Inflammatory macrophage treated with lipopolysaccharide for 1 hour (primary cell): ENCODE data around the gene PPRC1.

ENCODE experiments used
- DNase-seq, 2 donors: peaks; one replicate each; pipeline ENCODE4 v3.0.0-alpha.2; 2020 to 2022

PPRC1 gene

DNA sequence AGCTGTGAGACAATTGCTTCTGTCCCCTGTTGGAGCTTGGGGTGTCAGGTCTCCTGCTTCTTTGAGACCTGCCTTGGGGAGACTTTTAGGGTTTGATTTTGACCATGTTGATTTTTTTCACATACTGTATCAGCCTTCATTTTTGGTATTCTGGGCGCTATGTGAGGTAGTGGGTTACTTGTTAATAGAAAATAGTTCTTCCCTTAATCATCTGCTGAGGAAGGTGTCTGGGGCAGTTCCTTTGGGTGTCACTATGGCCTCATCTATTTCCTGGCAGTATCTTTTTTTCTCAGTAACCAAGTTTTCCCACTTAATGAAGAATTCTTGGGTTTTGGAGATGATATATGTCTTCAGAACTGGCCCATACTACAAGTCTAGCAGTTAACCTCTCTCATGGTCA is 14.7 kb downstream of the PPRC1 start:
- no peak for DNase-seq

DNA sequence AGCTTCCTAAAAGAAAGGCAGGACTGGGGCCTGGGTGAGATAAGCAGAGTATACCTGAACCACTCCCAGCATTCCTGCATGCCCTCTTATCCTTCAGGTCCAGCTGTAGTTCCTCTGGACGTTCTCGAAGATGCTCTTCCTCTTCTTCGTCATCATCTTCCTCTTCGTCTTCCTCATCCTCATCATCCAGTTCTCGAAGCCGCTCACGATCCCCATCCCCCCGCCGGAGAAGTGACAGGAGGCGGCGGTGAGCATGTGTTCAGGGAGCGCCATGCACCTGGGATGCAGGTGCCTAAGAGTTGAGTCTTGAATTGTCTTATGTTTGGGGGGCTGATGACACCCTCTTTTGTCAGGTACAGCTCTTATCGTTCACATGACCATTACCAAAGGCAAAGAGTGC is 15.4 kb downstream of the PPRC1 start:
- DNase-seq, result no peak

DNA sequence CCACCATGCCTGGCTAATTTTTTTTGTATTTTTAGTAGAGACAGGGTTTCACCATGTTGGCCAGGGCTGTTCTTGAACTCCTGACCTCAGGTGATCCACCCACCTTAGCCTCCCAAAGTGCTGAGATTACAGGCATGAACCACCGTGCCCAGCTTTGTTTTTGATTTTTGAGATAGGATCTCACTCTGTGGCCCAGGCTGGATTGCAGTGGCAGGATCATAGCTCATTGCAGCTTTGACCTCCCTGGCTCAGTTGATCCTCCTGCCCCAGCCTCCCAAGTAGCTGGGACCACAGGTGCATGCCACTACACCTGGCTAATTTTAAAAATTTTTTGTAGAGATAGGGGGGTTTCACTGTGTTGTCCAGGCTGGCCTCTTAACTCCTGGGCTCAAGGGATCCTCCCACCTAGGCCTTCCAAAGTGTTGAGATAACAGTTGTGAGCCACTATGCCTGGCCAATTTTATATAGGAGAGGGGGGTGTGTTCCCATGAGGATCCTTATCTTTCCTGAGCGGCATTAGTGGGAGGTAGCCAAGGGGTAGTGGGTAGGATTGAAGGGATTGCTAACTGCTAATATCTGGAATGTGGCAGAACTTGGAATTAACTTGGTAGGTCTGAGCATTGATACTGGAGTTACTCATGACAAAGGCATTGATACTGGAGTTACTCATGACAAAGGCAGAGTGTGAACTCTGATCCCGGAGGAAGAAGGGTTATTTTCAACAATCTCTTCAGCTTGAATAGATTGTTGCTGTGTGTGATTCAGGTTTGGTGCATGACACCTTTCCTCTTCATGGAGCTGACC is 18.3 kb downstream of the PPRC1 start:
- no peak for DNase-seq

DNA sequence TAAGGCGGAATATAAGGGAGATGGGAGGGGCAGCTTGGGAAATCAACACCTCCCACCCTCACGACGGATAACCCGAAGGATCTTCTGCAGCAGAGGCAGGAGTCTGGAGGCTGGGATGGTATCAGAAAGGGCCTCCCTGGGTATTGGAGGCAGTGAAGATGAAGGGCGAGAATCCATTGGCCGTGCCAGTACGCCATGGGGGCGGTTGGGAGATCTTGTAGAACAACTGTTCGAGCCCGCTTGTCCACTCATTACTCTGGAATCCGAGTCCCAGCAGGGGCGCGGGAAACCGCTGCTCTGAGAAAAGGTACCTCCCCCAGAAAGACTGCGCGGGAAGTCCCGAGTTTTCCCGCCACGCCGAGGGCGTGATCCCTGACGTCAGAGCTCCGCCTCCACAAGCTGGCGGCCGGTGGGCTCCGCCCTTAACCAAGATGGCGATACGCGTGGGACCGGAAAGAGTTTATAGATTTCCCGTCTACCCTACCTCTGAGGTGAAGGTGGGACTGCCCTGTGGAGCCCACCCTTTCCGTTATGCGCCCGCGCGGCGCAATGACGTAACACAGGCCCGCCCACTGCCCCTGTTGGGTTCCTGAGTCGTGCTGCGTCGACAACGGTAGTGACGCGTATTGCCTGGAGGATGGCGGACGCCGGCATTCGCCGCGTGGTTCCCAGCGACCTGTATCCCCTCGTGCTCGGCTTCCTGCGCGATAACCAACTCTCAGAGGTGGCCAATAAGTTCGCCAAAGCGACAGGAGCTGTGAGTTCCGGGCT is 19.1 kb downstream of the PPRC1 start, which contains the start of gene NOLC1:
Gene NOLC1, plus strand, starts transcription at position 616 of the 771 bp plus-strand sequence. Its CDS starts 22 bp downstream, at position 638.
- DNase-seq, result peak; percentile 98 to 99

DNA sequence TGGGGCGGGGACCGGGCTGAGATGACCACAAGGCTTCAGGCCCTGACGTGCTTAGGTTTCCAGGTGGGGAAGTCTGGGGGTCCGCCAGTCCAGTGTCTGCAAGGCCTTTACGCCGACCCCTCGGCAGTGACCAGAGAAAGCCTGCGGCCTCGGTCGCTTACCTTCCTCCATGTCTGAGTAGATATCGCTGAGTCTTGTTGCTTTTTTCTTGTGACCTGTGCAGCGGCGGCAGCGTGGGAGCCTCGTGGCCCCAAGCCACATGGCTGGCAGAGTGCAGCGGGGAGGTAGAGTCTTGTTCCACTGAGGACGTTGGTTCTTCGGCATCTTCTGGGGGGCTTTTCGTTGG is 19.7 kb downstream of the PPRC1 start:
- peak in 1 of 2 donors; percentile 9 for DNase-seq

DNA sequence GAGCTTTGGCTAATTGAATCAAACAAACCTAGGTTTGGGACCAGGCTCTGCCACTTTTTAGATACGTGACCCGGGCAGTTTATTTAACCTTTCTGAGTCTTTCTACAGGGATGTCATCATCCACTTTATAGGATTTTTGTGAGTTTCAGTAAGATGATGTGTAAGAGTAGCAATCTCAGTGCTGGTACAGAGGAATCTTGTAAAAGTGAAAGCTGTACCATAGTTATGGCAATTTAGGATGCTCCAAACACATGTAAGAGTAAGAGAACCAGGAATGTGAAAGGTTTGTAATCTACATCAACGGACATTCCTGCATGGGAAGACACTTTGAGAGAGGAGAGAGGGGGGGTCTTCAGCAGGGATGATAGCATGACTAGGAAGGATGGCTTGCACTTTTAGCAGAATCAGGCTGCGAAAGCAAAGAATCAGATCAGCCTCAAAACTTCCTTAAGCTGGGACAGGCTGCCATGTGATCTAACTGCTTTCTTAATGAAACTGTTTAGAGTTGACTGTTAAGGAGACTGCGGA is 20.3 kb downstream of the PPRC1 start:
- no peak for DNase-seq

DNA sequence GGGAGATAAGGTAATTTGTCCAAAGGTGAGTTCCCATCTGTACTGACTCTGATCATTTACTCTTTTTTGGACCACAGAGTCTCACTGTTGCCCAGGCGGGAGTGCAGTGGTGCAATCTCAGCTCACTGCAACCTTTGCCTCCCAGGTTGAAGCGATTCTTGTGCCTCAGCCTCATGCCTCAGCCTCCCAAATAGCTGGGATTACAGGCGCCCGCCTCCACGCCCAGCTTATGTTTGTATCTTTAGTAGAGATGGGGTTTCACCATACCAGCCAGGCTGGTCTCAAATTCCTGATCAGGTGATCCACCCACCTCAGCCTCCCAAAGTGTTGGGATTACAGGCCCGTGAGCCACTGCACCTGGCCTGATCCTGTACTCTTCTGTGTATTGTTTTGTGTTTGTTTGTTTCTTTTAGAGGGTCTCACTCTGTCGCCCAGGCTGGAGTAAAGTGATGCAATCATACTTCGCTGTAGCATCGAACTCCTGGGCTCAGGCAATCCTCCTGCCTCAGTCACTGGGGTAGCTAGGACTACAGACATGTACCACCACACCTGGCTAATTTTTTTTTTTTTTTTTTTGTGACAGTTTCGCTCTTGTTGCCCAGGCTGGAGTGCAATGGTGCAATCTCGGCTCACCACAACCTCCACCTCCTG is 21.8 kb downstream of the PPRC1 start:
- no peak for DNase-seq

DNA sequence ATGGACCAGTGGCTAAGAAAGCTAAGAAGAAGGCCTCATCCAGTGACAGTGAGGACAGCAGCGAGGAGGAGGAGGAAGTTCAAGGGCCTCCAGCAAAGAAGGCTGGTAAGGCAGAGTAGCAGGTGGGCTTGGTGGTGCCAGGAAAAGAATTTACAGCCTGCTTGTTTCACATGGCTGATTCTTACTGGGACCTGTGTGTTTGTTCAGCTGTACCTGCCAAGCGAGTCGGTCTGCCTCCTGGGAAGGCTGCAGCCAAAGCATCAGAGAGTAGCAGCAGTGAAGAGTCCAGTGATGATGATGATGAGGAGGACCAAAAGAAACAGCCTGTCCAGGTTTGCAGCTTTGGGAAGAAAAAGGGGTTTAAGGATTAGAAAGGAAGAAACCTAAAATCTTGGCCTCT is 24.4 kb downstream of the PPRC1 start:
- DNase-seq, result no peak

DNA sequence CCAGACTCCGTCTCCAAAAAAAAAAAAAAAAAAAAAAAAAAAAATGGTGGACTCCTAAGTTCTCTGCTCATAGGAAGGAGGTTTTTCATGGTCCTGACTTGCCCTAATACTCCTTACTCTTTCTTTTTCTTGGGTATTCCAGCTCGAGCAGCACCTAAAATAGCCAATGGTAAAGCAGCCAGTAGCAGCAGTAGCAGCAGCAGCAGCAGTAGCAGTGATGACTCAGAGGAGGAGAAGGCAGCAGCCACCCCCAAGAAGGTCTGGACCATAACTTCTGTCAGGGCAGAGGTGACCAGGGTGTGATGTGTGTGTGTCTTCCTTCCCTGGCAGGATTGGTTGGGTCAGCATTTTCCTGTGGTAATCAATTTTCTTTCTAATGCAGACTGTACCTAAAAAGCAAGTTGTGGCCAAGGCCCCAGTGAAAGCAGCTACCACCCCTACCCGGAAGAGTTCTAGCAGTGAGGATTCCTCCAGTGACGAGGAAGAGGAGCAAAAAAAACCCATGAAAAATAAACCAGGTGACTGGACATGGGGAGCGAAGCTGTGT is 26.3 kb downstream of the PPRC1 start:
- DNase-seq, result no peak

DNA sequence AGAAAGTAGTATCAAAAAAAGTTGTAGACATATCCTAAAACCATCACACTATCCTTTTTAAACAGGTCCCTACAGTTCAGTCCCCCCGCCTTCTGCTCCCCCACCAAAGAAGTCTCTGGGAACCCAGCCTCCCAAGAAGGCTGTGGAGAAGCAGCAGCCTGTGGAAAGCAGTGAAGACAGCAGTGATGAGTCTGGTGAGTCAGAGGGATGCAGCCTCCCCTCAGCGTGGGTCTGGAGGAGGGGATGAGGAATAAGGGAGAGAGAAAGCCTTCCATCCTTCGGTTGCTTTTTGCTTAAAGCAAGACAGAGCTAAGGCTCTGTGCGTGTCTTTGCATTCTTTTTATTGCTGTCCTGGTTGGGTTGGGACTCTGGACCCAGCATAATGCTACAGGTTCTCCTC is 27.0 kb downstream of the PPRC1 start:
- no peak for DNase-seq

DNA sequence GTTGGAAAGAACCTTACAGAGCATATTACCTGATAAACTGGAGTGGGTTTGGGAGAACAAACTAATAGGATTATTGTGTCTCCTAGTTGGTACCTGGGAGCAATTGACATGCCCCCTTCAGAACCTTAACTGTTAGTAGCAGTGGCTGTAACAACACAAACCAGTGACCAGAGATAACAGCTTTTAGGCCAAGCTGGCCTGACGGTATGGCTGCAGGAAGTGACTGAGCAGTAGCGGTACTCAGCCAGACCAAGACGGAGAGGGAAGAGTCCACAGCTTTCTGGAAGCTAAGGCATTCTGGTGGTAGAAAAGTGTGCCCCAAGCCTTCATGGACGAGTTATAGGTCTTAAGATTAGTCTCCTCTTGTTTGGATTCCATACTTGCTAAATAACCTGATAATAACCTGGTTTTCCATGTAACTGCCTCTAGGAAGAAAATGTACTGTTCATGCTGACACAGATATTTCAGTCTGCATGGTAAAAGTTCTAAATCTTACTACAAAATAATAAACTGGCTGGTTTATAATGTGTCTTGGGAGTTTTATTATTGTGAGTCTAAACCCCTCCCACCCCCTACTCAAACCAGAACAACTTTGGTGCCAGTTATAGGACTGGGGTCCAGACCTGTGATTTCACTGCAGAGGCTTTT is 30.6 kb downstream of the PPRC1 start:
- DNase-seq, result no peak

DNA sequence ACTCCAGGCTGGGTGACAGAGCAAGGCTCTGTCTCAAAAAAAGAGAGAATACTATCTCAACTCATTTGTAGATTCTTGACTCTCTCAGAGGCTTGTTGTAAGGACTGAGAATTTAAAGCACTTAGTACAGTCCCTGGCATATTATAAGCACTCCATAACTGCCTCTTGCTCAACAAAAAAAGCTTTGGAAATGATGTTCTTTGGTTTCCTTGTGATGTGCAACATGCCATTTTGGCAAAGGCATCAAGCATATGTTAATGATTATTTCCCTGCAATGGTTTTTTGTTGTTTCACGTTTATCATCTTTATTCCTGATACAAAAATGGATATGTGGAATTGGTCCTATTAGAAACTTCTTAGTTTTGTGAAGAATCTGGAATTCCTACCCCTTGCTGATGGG is 35.0 kb downstream of the PPRC1 start:
- no peak for DNase-seq

DNA sequence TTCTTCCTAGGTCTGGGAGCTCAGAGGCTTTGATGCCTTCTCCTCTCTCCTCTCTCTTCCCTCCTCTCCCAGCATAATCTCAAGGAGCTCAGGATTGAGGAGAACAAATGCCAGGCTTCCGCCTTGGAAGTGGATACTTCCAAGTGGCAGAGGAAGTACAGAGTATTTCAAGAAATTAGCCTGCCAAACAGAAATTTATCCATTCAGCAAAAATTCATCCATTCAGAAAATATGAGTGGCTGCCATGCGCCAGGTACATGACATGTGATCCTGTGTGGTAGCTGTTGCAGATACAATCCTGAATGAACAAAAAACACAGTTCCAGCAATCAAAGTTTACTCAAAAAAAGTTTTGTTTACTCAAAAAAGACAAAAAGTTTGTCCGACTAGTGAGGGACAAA is 37.8 kb downstream of the PPRC1 start:
- DNase-seq, result no peak

DNA sequence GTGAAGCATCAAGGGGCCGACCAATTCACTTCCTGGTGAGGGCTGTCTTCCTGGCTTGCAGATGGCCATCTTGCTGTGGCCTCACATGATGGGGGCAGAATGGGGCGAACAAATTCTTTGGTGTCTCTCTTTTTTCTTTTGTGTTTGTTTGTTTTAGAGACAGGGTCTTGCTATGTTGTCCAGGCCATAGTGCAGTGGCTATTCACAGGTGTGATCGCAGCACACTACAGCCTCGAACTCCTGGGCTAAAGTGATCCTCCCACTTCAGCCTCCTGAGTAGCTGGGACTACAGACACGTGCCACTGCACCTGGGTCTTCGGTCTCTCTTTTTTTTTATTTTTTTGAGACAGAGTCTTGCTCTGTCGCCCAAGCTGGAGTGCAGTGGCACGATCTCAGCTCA is 39.4 kb downstream of the PPRC1 start:
- DNase-seq, result no peak

DNA sequence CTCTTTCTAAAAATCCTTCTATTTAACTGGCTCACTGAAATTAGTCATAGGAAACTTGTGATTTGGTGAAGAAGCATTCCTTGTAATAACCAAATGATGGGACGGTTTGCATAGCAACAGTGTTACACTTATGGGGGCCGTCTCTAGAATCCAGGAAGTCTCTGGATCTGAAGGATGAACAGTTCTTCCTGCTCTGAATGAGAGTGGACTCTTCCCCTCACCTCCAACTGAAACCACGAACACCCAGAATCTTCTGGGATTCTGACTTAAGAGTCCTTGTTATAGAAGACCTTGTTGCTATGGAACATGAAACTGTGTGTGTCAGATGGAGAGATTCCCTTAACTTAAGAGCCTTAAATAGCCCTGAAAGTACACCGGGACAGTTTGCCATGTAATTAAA is 42.6 kb downstream of the PPRC1 start:
- DNase-seq, result peak in 1 of 2 donors; percentile 19

DNA sequence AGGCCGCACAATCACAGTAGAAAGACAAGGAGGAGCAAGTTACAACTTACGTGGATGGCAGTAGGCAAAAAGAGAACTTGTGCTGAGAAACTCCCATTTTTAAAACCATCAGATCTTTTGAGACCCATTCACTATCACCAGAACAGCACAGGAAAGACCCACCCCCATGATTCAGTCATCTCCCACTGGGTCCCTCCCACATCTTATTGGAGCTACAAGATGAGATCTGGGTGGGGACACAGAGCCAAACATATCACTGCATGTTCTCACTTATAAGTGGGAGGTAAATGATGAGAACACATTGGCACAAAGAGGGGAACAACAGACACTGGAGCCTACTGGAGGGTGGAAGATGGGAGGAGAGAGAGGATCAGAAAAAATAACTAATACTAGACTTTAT is 51.8 kb downstream of the PPRC1 start:
- DNase-seq, result no peak

DNA sequence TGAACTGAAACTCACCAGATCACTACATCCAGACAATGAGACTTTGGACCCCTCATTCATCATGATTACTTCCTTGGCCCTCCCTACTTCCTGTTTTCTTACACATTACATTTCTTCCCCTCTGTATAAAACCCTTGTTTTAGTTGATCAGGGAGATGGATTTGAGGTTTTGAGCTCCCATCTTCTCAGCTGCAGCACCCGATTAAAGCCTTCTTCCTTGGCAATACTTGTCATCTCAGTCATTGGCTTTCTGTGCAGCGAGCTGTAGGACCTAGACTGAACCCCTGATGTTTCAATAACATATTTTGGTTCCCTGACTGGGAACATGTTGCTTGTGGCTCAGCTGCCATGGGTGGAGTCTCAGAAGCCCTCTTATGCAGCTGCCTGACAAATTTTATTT is 52.4 kb downstream of the PPRC1 start:
- no peak for DNase-seq

DNA sequence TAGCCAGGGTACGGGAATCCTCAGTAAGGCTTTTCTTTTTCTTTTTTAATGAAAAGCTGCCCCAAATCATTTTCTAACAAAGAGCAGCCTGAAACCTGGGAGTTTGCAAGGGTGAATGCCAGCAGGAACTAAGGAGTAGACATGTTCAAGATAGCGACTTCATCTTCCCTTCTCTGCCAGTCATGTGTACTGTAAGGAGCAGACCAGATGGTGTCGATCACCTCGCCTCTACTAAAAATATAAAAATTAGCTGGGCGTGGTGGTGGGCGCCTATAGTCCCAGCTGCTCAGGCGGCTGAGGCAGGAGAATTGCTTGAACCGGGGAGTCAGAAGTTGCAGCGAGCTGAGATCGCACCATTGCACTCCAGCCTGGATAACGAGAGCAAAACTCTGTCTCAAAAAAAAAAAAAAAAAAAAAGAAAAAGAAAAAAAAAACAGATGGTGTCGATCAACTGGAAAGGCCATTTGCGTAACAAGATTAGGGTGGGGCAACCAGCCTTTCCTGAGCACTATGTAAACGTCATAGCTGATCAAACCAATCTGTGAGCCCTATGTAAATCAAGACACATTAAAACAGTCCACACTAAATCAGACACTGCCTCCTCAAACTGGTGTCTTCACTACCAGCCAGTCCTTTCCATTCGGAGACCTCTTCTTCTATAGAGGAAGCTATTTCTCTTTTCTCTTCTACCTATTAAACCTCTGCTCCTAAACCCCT is 53.1 kb downstream of the PPRC1 start:
- no peak for DNase-seq

DNA sequence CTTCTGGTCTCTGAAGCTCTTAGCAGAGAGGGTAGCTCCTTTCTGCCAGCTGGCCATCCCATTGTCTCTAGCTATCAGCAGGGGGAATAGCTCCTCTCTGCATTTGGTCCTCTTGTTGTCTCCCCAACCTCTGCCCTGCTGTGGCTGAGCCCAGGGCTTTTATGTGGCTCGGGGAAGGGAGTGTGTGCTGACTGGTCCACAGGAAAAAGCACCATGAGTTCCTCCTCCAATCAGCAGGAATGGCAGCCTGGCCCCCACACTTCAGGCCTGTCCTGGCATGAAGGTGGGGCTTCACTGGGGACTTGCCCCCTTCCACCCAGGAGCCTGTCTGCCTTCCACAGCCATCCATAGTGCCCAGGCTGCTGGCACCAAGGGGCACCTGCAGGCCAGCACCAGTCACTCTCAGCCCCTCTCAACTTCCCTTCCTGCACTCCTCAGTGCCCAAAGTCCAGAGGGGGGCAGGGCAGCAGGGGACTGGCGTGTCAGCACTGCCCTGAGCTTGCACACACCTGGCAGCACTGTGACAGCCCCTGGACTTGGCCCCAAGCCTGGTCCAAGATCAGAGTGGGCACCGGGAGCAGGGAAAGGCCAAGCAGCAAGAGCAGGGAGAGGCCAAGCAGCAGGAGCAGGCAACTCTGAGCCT is 55.6 kb downstream of the PPRC1 start:
- DNase-seq, result no peak

DNA sequence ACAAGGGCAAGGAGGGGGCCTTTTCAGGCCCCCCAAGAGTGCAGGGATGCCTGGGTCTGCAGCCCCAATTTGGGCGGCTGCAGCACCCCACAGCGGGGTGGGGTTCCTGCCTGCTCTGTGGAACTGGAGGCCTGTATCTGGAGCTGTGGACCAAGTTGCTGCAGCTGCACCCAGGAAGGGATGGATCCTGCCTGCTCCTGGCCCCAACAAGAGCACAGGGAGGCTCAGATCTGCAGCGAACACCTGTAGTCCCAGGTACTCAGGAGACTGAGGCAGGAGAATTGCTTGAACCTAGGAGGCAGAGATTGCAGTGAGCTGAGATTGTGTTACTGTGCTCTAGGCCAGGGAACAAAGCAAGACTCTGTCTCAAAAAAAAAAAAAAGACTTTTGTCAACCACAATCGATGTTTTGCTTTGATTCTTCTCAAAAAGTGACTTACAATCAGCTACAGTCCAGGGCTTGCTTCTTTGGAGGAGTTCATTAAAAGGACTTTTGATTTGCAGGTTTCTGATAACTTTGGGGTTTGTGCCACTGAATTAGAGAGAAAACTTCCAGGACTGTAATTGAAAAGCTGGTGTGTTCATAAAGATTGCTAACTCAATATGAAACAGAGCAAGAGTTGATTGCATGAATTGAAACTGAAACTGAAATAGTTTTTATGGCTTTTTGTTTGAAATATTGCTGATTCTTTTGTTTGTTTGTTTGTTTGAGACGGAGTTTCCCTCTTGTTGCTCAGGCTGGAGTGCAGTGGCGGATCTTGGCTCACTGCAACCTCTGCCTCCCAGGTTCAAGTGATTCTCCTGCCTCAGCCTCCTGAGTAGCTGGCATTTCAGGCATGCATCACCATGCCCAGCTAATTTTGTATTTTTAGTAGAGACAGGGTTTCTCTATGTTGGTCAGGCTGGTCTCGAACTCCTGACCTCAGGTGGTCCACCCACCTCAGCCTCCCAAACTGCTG is 56.4 kb downstream of the PPRC1 start:
- peak; percentile 58 for DNase-seq
